ENCODE measurements around the gene EIF4EBP3.

The EIF4EBP3 gene

DNA sequence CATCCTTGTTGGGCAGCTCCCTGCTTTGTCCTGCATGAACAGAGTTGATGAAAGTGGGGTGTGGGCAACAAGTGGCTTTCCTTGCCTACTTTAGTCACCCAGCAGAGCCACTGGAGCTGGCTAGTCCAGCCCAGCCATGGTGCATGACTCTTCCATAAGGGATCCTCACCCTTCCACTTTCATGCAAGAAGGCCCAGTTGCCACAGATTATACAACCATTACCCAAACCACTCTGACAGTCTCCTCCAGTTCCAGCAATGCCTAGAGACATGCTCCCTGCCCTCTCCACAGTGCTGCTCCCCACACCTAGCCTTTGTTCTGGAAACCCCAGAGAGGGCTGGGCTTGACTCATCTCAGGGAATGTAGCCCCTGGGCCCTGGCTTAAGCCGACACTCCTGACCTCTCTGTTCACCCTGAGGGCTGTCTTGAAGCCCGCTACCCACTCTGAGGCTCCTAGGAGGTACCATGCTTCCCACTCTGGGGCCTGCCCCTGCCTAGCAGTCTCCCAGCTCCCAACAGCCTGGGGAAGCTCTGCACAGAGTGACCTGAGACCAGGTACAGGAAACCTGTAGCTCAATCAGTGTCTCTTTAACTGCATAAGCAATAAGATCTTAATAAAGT is 21.1 kb downstream of the EIF4EBP3 start:
- Histone ChIP-seq H3K27ac (replicated peaks) (no peak overlapping the region), H3K27me3 (ENCODE audit: insufficient read depth, poor library complexity, severe bottlenecking) (no peaks in the 10 kb centered on the region), H3K4me3 (replicated peaks; ENCODE audit: insufficient read depth, low read length) (no peak overlapping the region)
- TF ChIP-seq POLR2AphosphoS5 (IDR thresholded peaks at IDR 0.05; ENCODE audit: low read depth), result no peak
- TF ChIP-seq GABPA (IDR thresholded peaks at IDR 0.05; ENCODE audit: low read depth), result no peak
- TF ChIP-seq, protein P1, sequence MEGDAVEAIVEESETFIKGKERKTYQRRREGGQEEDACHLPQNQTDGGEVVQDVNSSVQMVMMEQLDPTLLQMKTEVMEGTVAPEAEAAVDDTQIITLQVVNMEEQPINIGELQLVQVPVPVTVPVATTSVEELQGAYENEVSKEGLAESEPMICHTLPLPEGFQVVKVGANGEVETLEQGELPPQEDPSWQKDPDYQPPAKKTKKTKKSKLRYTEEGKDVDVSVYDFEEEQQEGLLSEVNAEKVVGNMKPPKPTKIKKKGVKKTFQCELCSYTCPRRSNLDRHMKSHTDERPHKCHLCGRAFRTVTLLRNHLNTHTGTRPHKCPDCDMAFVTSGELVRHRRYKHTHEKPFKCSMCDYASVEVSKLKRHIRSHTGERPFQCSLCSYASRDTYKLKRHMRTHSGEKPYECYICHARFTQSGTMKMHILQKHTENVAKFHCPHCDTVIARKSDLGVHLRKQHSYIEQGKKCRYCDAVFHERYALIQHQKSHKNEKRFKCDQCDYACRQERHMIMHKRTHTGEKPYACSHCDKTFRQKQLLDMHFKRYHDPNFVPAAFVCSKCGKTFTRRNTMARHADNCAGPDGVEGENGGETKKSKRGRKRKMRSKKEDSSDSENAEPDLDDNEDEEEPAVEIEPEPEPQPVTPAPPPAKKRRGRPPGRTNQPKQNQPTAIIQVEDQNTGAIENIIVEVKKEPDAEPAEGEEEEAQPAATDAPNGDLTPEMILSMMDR (IDR thresholded peaks at IDR 0.05; ENCODE audit: insufficient read depth, low read length), result no peak
- TF ChIP-seq SPI1 (IDR thresholded peaks at IDR 0.05; ENCODE audit: borderline replicate concordance, low read depth), result no peak
- TF ChIP-seq, protein P2, sequence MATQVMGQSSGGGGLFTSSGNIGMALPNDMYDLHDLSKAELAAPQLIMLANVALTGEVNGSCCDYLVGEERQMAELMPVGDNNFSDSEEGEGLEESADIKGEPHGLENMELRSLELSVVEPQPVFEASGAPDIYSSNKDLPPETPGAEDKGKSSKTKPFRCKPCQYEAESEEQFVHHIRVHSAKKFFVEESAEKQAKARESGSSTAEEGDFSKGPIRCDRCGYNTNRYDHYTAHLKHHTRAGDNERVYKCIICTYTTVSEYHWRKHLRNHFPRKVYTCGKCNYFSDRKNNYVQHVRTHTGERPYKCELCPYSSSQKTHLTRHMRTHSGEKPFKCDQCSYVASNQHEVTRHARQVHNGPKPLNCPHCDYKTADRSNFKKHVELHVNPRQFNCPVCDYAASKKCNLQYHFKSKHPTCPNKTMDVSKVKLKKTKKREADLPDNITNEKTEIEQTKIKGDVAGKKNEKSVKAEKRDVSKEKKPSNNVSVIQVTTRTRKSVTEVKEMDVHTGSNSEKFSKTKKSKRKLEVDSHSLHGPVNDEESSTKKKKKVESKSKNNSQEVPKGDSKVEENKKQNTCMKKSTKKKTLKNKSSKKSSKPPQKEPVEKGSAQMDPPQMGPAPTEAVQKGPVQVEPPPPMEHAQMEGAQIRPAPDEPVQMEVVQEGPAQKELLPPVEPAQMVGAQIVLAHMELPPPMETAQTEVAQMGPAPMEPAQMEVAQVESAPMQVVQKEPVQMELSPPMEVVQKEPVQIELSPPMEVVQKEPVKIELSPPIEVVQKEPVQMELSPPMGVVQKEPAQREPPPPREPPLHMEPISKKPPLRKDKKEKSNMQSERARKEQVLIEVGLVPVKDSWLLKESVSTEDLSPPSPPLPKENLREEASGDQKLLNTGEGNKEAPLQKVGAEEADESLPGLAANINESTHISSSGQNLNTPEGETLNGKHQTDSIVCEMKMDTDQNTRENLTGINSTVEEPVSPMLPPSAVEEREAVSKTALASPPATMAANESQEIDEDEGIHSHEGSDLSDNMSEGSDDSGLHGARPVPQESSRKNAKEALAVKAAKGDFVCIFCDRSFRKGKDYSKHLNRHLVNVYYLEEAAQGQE (IDR thresholded peaks at IDR 0.05; ENCODE audit: insufficient replicate concordance, low read depth), result no peak
- no peak for DNase-seq (ENCODE audit: low read depth in 1 of 2, low spot score in 1 of 2)

DNA sequence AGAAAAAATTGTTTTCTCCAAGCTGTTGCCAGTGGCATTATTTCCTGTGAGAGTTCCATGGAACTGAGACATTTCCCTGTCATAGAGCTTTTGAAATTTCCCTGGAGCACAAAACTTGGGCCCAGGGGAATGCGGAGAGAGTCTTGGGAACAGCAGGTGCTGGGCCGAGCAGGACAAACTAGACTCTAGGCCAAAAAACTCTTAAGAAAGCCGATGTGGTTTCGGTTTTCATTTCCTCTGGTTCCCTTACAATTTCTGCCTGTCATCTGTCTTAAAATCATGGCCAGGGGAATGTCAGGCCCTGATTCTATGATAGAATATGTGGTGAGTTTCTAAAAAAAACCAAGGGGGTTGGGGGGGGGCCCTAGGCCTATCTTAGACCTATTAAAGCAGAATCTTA is 21.7 kb downstream of the EIF4EBP3 start:
- DNase-seq (ENCODE audit: low read depth in 1 of 2, low spot score in 1 of 2), result no peak
- no peaks in the 10 kb centered on the region for H3K27me3 ChIP-seq (ENCODE audit: insufficient read depth, poor library complexity, severe bottlenecking)
- no peak overlapping the region for H3K4me3 ChIP-seq (replicated peaks; ENCODE audit: insufficient read depth, low read length)
- H3K27ac ChIP-seq (replicated peaks), result no peak overlapping the region
- TF ChIP-seq SPI1 (IDR thresholded peaks at IDR 0.05; ENCODE audit: borderline replicate concordance, low read depth) (no peak), POLR2AphosphoS5 (IDR thresholded peaks at IDR 0.05; ENCODE audit: low read depth) (no peak)

GRCh38 chr5:140570058-140570457 is 22.6 kb downstream of the EIF4EBP3 start:
- TF ChIP-seq POLR2AphosphoS5 (IDR thresholded peaks at IDR 0.05; ENCODE audit: low read depth) (no peak), GABPA (IDR thresholded peaks at IDR 0.05; ENCODE audit: low read depth) (no peak), SPI1 (IDR thresholded peaks at IDR 0.05; ENCODE audit: borderline replicate concordance, low read depth) (no peak)
- TF ChIP-seq, protein P1 (IDR thresholded peaks at IDR 0.05; ENCODE audit: insufficient read depth, low read length), result no peak
- TF ChIP-seq, protein P2 (IDR thresholded peaks at IDR 0.05; ENCODE audit: insufficient replicate concordance, low read depth), result no peak
- H3K4me3 ChIP-seq (replicated peaks; ENCODE audit: insufficient read depth, low read length), result no peak overlapping the region
- H3K27me3 ChIP-seq (ENCODE audit: insufficient read depth, poor library complexity, severe bottlenecking), result no peaks in the 10 kb centered on the region
- no peak overlapping the region for H3K27ac ChIP-seq (replicated peaks)
- no peak for DNase-seq (ENCODE audit: low read depth in 1 of 2, low spot score in 1 of 2)

- no peak for TF ChIP-seq GABPA (IDR thresholded peaks at IDR 0.05; ENCODE audit: low read depth)
- TF ChIP-seq, protein P2 (IDR thresholded peaks at IDR 0.05; ENCODE audit: insufficient replicate concordance, low read depth), result no peak
- no peak for TF ChIP-seq POLR2AphosphoS5 (IDR thresholded peaks at IDR 0.05; ENCODE audit: low read depth)
- TF ChIP-seq, protein P1 (IDR thresholded peaks at IDR 0.05; ENCODE audit: insufficient read depth, low read length), result no peak
- no peak for TF ChIP-seq SPI1 (IDR thresholded peaks at IDR 0.05; ENCODE audit: borderline replicate concordance, low read depth)
- DNase-seq (ENCODE audit: low read depth in 1 of 2, low spot score in 1 of 2), result no peak
- Histone ChIP-seq H3K4me3 (replicated peaks; ENCODE audit: insufficient read depth, low read length) (no peak overlapping the region), H3K27ac (replicated peaks) (no peak overlapping the region), H3K27me3 (ENCODE audit: insufficient read depth, poor library complexity, severe bottlenecking) (no peaks in the 10 kb centered on the region)
Measured at GRCh38 chr5:140570488-140570887, 23.0 kb downstream of the EIF4EBP3 start.
